HEK293T (cell line): ENCODE data around the gene PPP1R15B.

Source experiments
- CTCF ChIA-PET: fragments of 350-600 bp; formaldehyde crosslinking; extraction: SDS; loops from one replicate; lab custom pipeline; 2021; ENCODE audit warnings: antibody characterized with exemption, inconsistent platforms; lab: Yijun Ruan, JAX
- POLR2A ChIA-PET: fragments of 350-600 bp; formaldehyde crosslinking; extraction: SDS; loops from one replicate; lab custom pipeline; 2020; ENCODE audit warnings: antibody characterized with exemption, inconsistent platforms; lab: Yijun Ruan, JAX
- DNase-seq: peaks from one replicate; pipeline ENCODE4 v3.0.0; 2012; ENCODE audit warnings: mixed read lengths; ENCODE audit errors: extremely low spot score
- ARNT ChIP-seq: fragments of 450-650 bp; IDR thresholded peaks from 2 replicates; pipeline ENCODE4 v1.6.1; 2017; ENCODE audit warnings: mild to moderate bottlenecking
- BHLHE40 ChIP-seq: fragments of 450-650 bp; IDR thresholded peaks from 2 replicates; pipeline ENCODE4 v1.6.1; 2016; ENCODE audit warnings: mild to moderate bottlenecking, moderate library complexity, borderline replicate concordance
- CTBP1 ChIP-seq: fragments of 450-650 bp; IDR thresholded peaks from 2 replicates; pipeline ENCODE4 v1.6.1; 2016; ENCODE audit warnings: borderline replicate concordance
- ELF4 ChIP-seq: fragments of 450-650 bp; IDR thresholded peaks from 2 replicates; pipeline ENCODE4 v1.6.1; 2017; ENCODE audit warnings: antibody characterized with exemption
- FOXA1 ChIP-seq: fragments of 450-650 bp; IDR thresholded peaks from 2 replicates; pipeline ENCODE4 v1.6.1; 2016; ENCODE audit warnings: mild to moderate bottlenecking
- FOXK2 ChIP-seq: fragments of 450-650 bp; IDR thresholded peaks from 2 replicates; pipeline ENCODE4 v1.6.1; 2016; ENCODE audit warnings: mild to moderate bottlenecking
- FOXM1 ChIP-seq: fragments of 450-650 bp; IDR thresholded peaks from 2 replicates; pipeline ENCODE4 v1.6.1; 2017; ENCODE audit warnings: mild to moderate bottlenecking, borderline replicate concordance
- HDGF ChIP-seq: fragments of 450-650 bp; IDR thresholded peaks from 2 replicates; pipeline ENCODE4 v1.6.1; 2017; ENCODE audit warnings: antibody characterized with exemption, borderline replicate concordance
- L3MBTL2 ChIP-seq: fragments of 450-650 bp; conservative IDR thresholded peaks from 2 replicates; pipeline ENCODE4 v1.6.1; 2016; ENCODE audit warnings: mild to moderate bottlenecking
- LEF1 ChIP-seq: fragments of 450-650 bp; IDR thresholded peaks from 2 replicates; pipeline ENCODE4 v1.6.1; 2017; ENCODE audit warnings: mild to moderate bottlenecking, borderline replicate concordance
- NFRKB ChIP-seq: fragments of 450-650 bp; IDR thresholded peaks from 2 replicates; pipeline ENCODE4 v1.6.1; 2016; ENCODE audit warnings: mild to moderate bottlenecking, moderate library complexity
- SP1 ChIP-seq: fragments of 450-650 bp; IDR thresholded peaks from 2 replicates; pipeline ENCODE4 v1.6.1; 2017
- SUZ12 ChIP-seq: fragments of 450-650 bp; IDR thresholded peaks from 2 replicates; pipeline ENCODE4 v1.6.1; 2016; ENCODE audit warnings: mild to moderate bottlenecking
- TARDBP ChIP-seq: fragments of 450-650 bp; IDR thresholded peaks from 2 replicates; pipeline ENCODE4 v1.6.1; 2016
- ZNF384 ChIP-seq: fragments of 450-650 bp; IDR thresholded peaks from 2 replicates; pipeline ENCODE4 v1.6.1; 2016
- TF ChIP-seq, protein P1 (sequence below): fragments of 450-650 bp; IDR thresholded peaks from 2 replicates; pipeline ENCODE4 v1.6.1; 2016

The PPP1R15B gene

GRCh38 chr1:204417074-204417997 lies 5.7 kb upstream of the PPP1R15B start:
- TF ChIP-seq NFRKB (no peak), BHLHE40 (no peak), SUZ12 (no peak), TARDBP (no peak), FOXA1 (no peak)
- TF ChIP-seq, protein P1, sequence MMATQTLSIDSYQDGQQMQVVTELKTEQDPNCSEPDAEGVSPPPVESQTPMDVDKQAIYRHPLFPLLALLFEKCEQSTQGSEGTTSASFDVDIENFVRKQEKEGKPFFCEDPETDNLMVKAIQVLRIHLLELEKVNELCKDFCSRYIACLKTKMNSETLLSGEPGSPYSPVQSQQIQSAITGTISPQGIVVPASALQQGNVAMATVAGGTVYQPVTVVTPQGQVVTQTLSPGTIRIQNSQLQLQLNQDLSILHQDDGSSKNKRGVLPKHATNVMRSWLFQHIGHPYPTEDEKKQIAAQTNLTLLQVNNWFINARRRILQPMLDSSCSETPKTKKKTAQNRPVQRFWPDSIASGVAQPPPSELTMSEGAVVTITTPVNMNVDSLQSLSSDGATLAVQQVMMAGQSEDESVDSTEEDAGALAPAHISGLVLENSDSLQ: peak; percentile 61; the same call in 1 of the 2 replicates
- DNase-seq: peak; percentile 53
- POLR2A ChIA-PET: interaction anchor here (1.5 to 2.1 kb wide), 4 partner anchors 19 to 99 kb away, joined by 5 to 15 read pairs (median 8); partner anchors contain the start of gene MDM4
- CTCF ChIA-PET: interaction anchor here (1.0 to 2.0 kb wide), 3 partner anchors 14 to 86 kb away, joined by 4 to 11 read pairs (median 10); no protein-coding TSS in a partner anchor

DNA sequence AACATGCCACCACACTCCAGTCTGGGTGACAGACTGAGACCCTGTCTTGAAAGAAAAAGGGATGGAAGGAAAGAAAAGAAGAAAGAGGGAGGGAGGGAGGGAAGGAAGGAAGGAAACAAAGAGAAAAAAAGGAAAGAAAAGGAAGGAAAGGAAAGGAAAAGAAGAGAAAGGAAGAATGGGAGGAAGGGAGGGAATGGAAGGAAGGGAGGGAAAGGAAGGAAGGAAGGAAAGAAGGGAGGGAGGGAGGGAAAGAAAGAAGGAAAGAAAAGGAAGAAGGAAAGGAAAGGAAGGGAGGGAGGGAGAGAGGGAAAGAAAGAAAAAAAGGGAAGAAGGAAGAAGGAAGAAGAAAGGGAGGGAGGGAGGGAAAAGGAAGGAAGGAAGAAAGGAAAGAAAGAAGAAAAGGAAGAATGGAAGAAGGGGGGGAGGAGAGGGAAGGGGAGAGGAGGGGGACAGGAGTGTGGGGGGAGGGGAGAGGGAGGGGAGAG lies 5.0 kb upstream of the PPP1R15B start:
- ChIA-PET POLR2A (interaction anchor here (1.5 to 2.1 kb wide), 4 partner anchors 18 to 100 kb away, joined by 5 to 15 read pairs (median 8); partner anchors contain the start of gene MDM4), CTCF (interaction anchor here (1.0 to 2.0 kb wide), 3 partner anchors 14 to 87 kb away, joined by 4 to 11 read pairs (median 10); no protein-coding TSS in a partner anchor)

GRCh38 chr1:204415351-204415750 lies 3.7 kb upstream of the PPP1R15B start:
- DNase-seq: no peak
- TF ChIP-seq ARNT: no peak
- TF ChIP-seq HDGF: no peak
- no peak for TF ChIP-seq FOXM1
- TF ChIP-seq LEF1: no peak
- TF ChIP-seq FOXA1: no peak
- TF ChIP-seq NFRKB: no peak
- ChIA-PET POLR2A (interaction anchor here (0.7 kb wide), 1 partner anchor 59 kb away, joined by 3 read pairs; no protein-coding TSS in a partner anchor), CTCF (interaction anchor here (0.6 to 1.5 kb wide), 2 partner anchors 17 to 25 kb away, joined by 4 to 5 read pairs; no protein-coding TSS in a partner anchor)

More for the DNA sequence above, 5.0 kb upstream of the PPP1R15B start:
- DNase-seq: no peak
- no peak for TF ChIP-seq NFRKB
- TF ChIP-seq SUZ12: no peak
- no peak for TF ChIP-seq FOXA1
- no peak for TF ChIP-seq L3MBTL2
- TF ChIP-seq, protein P1: no peak
- no peak for TF ChIP-seq BHLHE40
- TF ChIP-seq CTBP1: no peak
- TF ChIP-seq ARNT: no peak
- no peak for TF ChIP-seq ELF4
- no peak for TF ChIP-seq HDGF
- no peak for TF ChIP-seq LEF1
- no peak for TF ChIP-seq TARDBP
- no peak for TF ChIP-seq FOXM1
- no peak for TF ChIP-seq SP1
- no peak for TF ChIP-seq ZNF384
- TF ChIP-seq FOXK2: no peak

GRCh38 chr1:204414016-204414415 lies 2.4 kb upstream of the PPP1R15B start:
- no peak for DNase-seq
- TF ChIP-seq LEF1 (no peak), TARDBP (no peak), ELF4 (no peak), CTBP1 (no peak), HDGF (no peak), NFRKB (no peak), ZNF384 (no peak), BHLHE40 (no peak), FOXA1 (no peak), ARNT (no peak), L3MBTL2 (no peak), SUZ12 (no peak)
- TF ChIP-seq, protein P1: no peak
- POLR2A ChIA-PET: no interaction called here
- CTCF ChIA-PET: no interaction called here

DNA sequence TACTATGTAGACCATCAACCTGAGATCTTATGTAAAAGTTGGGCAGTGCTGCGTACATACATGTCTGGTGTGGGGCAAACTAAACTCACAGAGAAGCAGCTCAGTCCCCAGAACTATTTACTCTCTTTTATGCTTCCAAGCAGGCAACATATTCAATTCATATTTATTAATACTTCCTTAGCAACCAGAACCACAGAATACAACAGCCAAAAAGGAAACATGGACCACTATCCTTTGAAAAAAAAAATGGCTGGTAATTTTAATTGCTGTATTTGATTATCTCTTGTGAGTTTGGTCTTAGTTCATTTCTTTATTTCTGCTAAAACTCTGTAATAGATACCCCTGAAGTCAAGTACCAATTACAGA lies 1.5 kb upstream of the PPP1R15B start:
- TF ChIP-seq L3MBTL2 (no peak), NFRKB (no peak), ELF4 (no peak), ZNF384 (no peak), SUZ12 (no peak), BHLHE40 (no peak), SP1 (no peak), ARNT (no peak), LEF1 (no peak), HDGF (no peak), CTBP1 (no peak), TARDBP (no peak), FOXK2 (no peak), FOXA1 (no peak), FOXM1 (no peak)
- TF ChIP-seq, protein P1: no peak
- ChIA-PET CTCF (interaction anchor here (1.4 kb wide), 1 partner anchor 15 kb away, joined by 4 read pairs; no protein-coding TSS in a partner anchor), POLR2A (interaction anchor here (1.7 kb wide), 2 partner anchors 93 to 103 kb away, joined by 5 read pairs; partner anchors contain the start of gene MDM4)
- no peak for DNase-seq
